ENCODE measurements around the gene AUTS2. TPM values are rescaled to one million over a fixed set of nuclear protein-coding genes. Genes with fewer than 3 reads are reported as not detected.

Gene AUTS2
- total and polyA plus RNA-seq, 9 of the 15 experiments (the other 6 are each of a cell fraction or from before 2014, with no cell fraction given): 0.58 TPM; not detected in 8

- Histone ChIP-seq H3K36me3 (ENCODE audit: control insufficient read depth, insufficient read depth, low read length) (no peaks in the 10 kb centered on the region), H3K9me1 (ENCODE audit: control insufficient read depth, insufficient read depth, low read length) (no peaks in the 10 kb centered on the region), H3K79me2 (ENCODE audit: control insufficient read depth, insufficient read depth, low read length) (no peaks in the 10 kb centered on the region), H3K9me3 (replicated peaks; ENCODE audit: control insufficient read depth, insufficient read depth, low read depth, low read length) (no peaks in the 10 kb centered on the region), H3K9ac (ENCODE audit: insufficient read depth in 1 of 2, low read depth in 2 of 2, low read length in 2 of 2) (no peak overlapping the region), H3K27ac (ENCODE audit: extremely low read depth, low read depth, low read length) (no peak overlapping the region), H3K4me3 (no peak overlapping the region), H3K27me3 (ENCODE audit: control insufficient read depth in 2 of 2, insufficient read depth in 2 of 2, low read length in 2 of 2) (no peaks in the 10 kb centered on the region), H3K4me2 (ENCODE audit: insufficient read depth, low read length) (no peak overlapping the region), H2AFZ (ENCODE audit: low read depth, low read length) (no peak overlapping the region), H4K20me1 (replicated peaks; ENCODE audit: control insufficient read depth, insufficient read depth, low read length) (no peaks in the 10 kb centered on the region), H3K4me1 (replicated peaks in 1 of 2; ENCODE audit: control insufficient read depth in 2 of 2, insufficient read depth in 2 of 2, low read length in 2 of 2) (no peaks in the 10 kb centered on the region)
- FAIRE-seq: no peak
- ChIA-PET POLR2A (no interaction called here), CTCF (ENCODE audit: low intra/inter-chr PET ratio) (no interaction called here)
- in situ Hi-C loops (cut with MboI): no loop called here
- no peak for ATAC-seq
- intact Hi-C loops (cut with micrococcal nuclease): no loop called here
- no peak for DNase-seq (ENCODE audit: extremely low read depth in 1 of 4, low spot score in 3 of 4)
- no TSS peak for BruUV-seq (replicated peaks)
- TF ChIP-seq ZNF696 (CRISPR knock-in tag; conservative IDR thresholded peaks at IDR 0.05): no peak
- TF ChIP-seq ZNF512 (tag; IDR thresholded peaks at IDR 0.05): no peak
- no peak for TF ChIP-seq FOXA3 (CRISPR knock-in tag; conservative IDR thresholded peaks at IDR 0.05 in 1 of 2, IDR thresholded peaks at IDR 0.05 in 1 of 2)
- TF ChIP-seq TEAD2 (tag; IDR thresholded peaks at IDR 0.05): no peak
- no peak for TF ChIP-seq PURB (CRISPR knock-in tag; IDR thresholded peaks at IDR 0.05; ENCODE audit: low read depth)
- TF ChIP-seq TEAD1 (CRISPR knock-in tag; IDR thresholded peaks at IDR 0.05): no peak
- TF ChIP-seq, protein P1, sequence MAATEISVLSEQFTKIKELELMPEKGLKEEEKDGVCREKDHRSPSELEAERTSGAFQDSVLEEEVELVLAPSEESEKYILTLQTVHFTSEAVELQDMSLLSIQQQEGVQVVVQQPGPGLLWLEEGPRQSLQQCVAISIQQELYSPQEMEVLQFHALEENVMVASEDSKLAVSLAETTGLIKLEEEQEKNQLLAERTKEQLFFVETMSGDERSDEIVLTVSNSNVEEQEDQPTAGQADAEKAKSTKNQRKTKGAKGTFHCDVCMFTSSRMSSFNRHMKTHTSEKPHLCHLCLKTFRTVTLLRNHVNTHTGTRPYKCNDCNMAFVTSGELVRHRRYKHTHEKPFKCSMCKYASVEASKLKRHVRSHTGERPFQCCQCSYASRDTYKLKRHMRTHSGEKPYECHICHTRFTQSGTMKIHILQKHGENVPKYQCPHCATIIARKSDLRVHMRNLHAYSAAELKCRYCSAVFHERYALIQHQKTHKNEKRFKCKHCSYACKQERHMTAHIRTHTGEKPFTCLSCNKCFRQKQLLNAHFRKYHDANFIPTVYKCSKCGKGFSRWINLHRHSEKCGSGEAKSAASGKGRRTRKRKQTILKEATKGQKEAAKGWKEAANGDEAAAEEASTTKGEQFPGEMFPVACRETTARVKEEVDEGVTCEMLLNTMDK (IDR thresholded peaks at IDR 0.05; ENCODE audit: borderline replicate concordance, insufficient read depth, low read depth, low read length, poor library complexity, severe bottlenecking): no peak
- TF ChIP-seq, protein P2, sequence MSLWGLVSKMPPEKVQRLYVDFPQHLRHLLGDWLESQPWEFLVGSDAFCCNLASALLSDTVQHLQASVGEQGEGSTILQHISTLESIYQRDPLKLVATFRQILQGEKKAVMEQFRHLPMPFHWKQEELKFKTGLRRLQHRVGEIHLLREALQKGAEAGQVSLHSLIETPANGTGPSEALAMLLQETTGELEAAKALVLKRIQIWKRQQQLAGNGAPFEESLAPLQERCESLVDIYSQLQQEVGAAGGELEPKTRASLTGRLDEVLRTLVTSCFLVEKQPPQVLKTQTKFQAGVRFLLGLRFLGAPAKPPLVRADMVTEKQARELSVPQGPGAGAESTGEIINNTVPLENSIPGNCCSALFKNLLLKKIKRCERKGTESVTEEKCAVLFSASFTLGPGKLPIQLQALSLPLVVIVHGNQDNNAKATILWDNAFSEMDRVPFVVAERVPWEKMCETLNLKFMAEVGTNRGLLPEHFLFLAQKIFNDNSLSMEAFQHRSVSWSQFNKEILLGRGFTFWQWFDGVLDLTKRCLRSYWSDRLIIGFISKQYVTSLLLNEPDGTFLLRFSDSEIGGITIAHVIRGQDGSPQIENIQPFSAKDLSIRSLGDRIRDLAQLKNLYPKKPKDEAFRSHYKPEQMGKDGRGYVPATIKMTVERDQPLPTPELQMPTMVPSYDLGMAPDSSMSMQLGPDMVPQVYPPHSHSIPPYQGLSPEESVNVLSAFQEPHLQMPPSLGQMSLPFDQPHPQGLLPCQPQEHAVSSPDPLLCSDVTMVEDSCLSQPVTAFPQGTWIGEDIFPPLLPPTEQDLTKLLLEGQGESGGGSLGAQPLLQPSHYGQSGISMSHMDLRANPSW (CRISPR knock-in tag; IDR thresholded peaks at IDR 0.05): no peak
- TF ChIP-seq ZNF175 (CRISPR knock-in tag; IDR thresholded peaks at IDR 0.05; ENCODE audit: low read depth): no peak
- no peak for TF ChIP-seq TCF3 (CRISPR knock-in tag; IDR thresholded peaks at IDR 0.05)
- no peak for TF ChIP-seq HNRNPL (IDR thresholded peaks at IDR 0.05; ENCODE audit: low read depth, low read length)
- TF ChIP-seq ZBTB12 (CRISPR knock-in tag; IDR thresholded peaks at IDR 0.05): no peak
Measured at GRCh38 chr7:70214071-70214470, 615.8 kb downstream of the AUTS2 start.
